Umbilical cord (tissue), 2 donors: Measurements from ENCODE around the gene LRRC70. TPM values are rescaled to one million over a fixed set of nuclear protein-coding genes. Genes with fewer than 3 reads are reported as not detected.

Experiments used
- DNase-seq: peaks from one replicate; pipeline ENCODE4 v3.0.0-alpha.2; 2015; ENCODE audit warnings: low spot score
- total RNA-seq: library from RNA; depleted of rRNA; stranded (reverse); fragments of >200 nt; gene quantifications from one replicate; pipeline ENCODE4 v1.2.3, GENCODE V29; 2014; ENCODE audit warnings: low replicate concordance; ENCODE audit not compliant: insufficient read depth

LRRC70 gene
- total RNA-seq, 1 donor from 2014 or later = 1.9 TPM

- no peak for DNase-seq
Measured at GRCh38 chr5:62574599-62574998, 4.0 kb upstream of the LRRC70 start.

GRCh38 chr5:62575066-62575465 is 3.6 kb upstream of the LRRC70 start:
- no peak for DNase-seq

- no peak for DNase-seq
Measured at GRCh38 chr5:62575489-62575888, 3.1 kb upstream of the LRRC70 start.

DNA sequence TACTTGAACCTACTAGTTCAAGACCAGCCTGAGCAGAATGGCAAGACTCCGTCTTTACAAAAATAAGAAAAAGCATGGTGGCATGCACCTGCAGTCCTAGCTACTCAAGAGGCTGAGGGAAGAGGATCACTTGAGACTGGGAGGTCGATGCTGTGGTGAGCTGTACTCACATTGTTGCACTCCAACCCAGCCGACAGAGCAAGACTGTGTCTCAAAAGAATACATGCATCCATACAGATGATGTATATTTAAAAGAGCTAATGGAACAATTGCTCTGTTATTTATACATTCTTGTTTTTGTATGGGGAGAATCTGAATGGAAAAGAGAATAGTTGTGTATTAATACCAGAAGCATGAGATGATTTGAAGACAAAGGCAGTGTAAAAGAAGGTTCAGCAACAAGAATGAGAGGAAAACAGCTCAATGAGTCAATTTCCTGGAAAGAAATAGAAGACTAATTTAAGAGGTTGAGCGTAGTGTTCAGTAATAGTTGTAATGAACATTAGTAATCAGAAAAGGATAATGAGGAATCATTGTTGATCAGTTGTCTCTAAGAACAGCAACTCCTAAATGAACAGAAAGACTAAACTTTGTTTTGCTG is 1.9 kb upstream of the LRRC70 start:
- no peak for DNase-seq

- no peak for DNase-seq
Measured at GRCh38 chr5:62577488-62577887, 1.1 kb upstream of the LRRC70 start.

DNA sequence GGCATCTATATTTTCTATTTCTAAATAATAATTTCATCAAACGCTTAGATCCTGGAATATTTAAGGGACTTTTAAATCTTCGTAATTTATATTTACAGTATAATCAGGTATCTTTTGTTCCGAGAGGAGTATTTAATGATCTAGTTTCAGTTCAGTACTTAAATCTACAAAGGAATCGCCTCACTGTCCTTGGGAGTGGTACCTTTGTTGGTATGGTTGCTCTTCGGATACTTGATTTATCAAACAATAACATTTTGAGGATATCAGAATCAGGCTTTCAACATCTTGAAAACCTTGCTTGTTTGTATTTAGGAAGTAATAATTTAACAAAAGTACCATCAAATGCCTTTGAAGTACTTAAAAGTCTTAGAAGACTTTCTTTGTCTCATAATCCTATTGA is 1.1 kb downstream of the LRRC70 start:
- no peak for DNase-seq

DNA sequence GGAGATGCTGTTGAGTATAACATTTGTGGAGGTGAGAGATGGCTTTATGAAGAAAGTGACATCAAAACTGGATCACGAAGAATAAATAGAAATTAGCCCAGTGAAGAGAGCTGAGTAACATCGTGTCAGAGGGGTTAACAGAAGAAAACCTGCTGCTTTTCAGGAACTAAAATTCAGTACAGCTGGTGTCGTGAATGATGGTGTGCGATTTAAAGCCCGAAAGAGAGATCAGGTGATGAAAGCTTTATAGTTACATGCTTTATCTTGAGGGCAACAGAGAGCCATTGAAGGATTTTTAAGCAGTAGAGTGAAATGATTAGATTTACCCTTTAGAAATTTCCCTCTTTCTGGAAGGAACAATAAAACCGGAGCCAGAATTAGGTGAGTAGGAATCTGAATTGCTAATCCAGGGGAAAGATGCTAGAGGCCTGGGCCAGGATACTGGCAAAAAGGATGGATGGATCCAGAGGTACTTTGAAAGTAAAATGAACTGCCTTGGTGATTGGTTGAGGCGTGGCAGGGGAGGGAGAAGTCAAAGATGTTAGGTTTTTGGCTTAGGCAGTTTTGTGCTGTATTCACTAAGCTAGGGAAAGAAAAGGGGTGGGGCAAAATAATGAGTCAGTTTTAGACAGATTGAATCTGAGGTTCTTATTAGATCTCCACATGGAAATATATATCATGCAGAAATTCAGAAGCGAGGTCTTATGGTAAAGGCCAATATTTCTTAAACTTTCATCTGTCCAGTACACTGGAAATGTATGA is 3.4 kb downstream of the LRRC70 start:
- no peak for DNase-seq

DNA sequence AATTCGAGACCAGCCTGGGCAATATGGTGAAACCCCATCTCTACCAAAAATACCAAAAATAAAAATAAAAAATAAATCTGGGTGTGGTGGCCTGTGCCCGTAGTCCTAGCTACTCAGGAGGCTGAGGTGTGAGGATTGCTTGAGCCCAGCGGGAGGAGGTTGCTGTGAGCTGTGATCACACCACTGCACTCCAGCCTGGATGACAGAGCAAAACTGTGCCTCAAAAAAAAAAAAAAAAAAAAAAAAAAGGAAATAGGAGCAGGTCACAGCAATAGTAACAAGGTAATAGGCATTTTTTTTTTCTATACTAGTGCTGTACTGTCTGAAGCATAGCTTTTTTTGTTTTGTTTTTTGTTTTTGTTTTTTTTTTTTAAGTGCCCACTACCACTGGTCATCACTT is 5.8 kb downstream of the LRRC70 start:
- no peak for DNase-seq

DNA sequence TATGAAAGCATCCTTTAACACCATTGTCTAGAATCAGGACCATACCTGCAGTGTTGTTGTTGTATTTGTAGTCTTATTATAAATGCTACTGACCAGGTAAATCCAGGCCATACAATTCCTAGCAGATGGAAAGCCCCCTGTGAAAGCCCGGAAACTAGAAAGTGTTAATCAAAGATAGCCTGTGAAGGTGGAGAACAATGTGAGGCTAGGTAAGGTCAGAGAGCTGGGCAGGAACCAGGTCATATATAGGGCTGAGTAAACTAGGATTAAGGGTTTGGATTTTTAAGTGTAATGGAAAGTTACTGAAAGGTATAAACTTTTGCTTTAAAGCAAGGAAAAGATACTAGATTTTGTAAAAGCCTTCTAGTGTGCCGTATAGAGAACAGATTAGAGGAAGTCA is 6.7 kb downstream of the LRRC70 start:
- no peak for DNase-seq

DNA sequence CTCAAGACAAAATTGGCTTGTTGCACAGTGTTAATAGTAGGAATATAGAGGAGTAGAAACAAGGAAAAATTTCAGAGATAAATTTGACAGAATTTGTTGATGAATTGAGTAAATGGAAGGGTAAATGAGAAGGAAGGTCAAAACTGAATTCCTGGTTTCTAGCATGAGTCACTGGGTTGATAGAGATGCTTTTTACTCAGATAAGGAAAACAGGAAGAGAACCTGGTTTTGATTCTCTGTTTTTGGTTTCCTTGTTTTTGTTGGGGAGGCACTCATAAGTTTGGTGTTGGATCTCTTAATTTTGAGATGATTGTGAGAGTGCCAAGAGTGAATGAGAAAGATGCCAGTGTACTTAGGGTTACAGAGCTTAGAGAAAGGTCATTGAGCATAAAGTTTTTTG is 7.1 kb downstream of the LRRC70 start:
- DNase-seq = no peak

- DNase-seq = no peak
Measured at GRCh38 chr5:62587737-62588136, 9.1 kb downstream of the LRRC70 start.

GRCh38 chr5:62588668-62589067 is 10.0 kb downstream of the LRRC70 start:
- no peak for DNase-seq

GRCh38 chr5:62589504-62589903 is 10.9 kb downstream of the LRRC70 start:
- no peak for DNase-seq

DNA sequence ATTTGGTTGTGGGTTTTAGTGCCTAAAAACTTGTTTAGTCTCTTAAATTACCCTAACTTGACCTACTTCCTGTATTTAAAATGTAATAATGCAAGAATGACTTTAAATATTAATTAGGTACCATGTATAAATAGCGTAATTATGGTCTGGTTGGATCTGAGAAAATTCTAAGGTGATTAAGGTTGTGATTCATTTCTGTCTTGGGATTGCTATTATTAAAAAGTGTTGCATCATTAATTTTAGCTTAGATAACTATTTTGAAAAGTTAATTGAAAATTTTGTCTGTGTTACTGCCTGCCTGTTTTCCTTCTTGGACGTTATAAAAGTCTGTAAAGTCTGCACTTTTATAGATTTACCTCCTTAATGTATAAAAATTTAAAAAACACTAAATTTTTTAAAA is 11.8 kb downstream of the LRRC70 start:
- no peak for DNase-seq

DNA sequence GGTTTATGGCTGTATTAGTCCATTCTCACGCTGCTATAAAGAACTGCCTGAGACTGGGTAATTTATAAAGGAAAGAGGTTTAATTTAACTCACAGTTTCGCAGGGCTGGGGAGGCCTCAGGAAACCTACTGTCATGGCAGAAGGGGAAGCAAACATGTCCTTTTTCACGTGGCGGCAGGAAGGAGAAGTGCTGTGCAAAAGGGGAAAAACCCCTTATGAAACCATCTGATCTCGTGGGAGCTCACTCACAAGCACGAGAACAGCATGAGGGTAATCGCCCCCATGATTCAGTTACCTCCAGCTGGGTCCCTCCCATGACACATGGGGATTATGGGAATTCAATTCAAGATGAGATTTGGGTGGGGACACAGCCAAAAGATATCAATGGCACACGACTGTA is 13.9 kb downstream of the LRRC70 start:
- DNase-seq = no peak

GRCh38 chr5:62593331-62593730 is 14.7 kb downstream of the LRRC70 start:
- no peak for DNase-seq

GRCh38 chr5:62594364-62594984 is 15.9 kb downstream of the LRRC70 start:
- DNase-seq = no peak

DNA sequence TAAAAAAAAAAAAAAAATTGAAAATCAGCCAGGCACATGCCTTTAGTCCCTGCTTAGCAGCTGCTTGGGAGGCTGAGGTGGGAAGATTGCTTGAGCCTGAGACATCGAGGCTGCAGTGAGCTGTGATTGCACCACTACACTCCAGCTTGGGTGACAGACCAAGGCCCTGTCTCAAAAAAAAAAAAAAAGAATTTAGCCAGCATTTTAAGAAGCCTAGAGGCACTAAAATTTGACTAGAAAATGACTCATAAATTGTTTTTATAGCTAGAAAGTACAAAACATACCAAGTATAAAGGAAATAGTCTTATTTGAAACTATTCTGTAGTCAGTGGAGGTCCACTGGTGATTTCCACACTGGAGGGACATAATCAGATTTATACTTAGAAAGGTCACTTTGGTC is 17.5 kb downstream of the LRRC70 start:
- no peak for DNase-seq

DNA sequence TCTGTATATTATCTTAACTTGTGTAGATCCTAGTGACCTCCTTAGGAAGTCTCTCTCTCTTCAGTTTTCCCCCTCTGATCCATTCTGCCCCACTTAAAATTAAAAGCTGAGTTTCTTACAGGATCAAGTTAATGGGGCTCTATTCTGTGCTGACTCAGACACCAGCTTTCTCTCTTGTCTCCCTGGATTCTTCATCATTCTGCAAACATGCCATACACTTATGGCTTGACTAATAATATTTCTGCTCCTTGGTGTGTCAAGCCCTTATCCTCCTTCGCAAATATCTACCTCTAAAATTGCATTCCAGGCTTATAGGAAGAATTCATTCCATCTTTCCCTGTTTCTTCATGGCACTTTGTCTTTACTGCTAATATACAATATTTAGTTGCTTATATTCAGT is 18.1 kb downstream of the LRRC70 start:
- no peak for DNase-seq

GRCh38 chr5:62597314-62597713 is 18.7 kb downstream of the LRRC70 start:
- DNase-seq = no peak

DNA sequence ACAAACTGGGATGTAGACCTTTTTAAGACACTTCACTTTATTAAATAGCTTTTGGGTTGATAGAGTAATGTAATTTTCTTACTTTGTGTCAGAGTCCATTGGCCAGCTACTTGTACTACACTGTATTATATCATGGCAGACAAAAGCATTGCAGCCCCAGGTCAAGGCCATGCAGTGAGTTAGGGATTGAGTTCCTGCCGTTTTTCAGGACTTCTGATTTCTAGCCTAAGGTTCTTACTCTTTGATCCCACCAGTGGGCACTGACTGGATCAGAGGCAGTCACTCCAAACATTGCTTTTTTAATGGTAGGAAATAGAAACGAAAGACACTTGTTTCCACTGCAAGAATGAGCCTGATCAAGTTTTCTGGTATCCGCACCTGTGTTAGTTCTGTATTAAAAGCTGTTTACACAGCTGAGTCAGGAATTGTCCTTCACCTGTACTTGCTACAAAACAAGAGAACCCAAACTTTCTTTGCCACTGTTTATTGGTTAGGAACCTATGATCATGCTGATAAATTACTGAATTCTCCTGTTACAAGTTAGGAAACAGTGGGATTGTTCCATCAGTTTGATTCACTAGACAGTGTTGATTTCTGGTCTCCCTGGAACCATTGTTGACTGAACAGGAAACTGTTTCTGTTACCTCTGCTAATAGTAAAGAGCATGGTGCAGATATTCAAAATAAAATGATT is 22.1 kb downstream of the LRRC70 start:
- no peak for DNase-seq

GRCh38 chr5:62603934-62604333 is 25.3 kb downstream of the LRRC70 start:
- DNase-seq = no peak

- DNase-seq = no peak
Measured at GRCh38 chr5:62605638-62606037, 27.0 kb downstream of the LRRC70 start.
